ENCODE data around the gene UTP11. TPM values are rescaled to one million over a fixed set of nuclear protein-coding genes. Genes with fewer than 3 reads are reported as not detected.
"Not testable (repeated sequence)": the region's sequence is repeated elsewhere in the genome, so short reads cannot be mapped to it uniquely, and the experiment has no call there.

UTP11 gene
- polyA plus RNA-seq, 1 donor from 2014 or later = 144 TPM

DNA sequence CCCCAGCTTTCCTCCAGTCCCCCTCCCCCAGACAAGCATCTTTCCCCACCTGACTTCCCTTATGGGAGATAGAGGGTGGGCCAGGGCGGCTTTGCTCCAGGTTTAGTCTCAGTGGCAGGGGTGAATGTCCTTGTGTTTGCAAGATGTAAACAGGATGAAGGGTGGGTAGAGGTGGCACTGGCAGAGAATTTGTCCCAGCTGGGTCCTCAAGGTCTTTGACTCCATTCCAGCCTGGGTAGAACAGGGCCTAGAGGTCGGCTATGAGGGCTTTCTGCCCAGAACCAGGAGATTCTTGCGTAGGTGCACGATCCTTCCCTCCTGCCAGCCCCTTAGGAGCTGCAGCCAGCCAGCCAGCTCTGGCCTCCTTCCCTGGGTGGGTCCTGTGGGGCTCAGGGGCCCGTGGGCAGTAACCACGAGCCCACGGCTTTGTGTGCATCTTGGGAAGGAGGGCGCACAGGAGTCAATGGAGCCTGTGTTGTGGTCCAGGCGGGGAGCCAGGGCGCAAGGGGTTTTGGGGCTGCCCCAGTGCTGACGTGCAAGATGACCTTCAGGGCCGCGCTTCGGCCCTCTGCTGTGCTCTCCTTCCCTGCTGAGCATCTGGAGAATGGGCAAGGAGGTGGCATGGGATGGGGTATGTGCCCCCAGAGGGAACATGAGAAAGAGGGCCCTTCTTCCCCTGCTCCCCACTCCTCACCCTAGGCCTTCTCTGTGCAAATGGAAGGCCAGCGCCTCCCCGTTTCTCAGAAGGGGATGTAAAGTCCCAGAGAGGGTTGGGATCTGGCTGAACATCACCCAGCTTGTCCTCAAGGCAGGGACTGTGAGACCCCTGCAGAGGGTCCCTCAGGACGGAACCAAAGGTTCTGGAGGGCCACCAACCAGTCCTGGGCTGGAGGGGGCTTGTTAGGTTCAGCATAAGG, 18.3 kb downstream of the UTP11 start:
- Histone ChIP-seq H3K36me3 (ENCODE audit: insufficient read depth, low read length) (no peaks in the 10 kb centered on the region), H3F3A (ENCODE audit: insufficient read depth, low read length, poor library complexity, severe bottlenecking) (no peaks in the 10 kb centered on the region), H3K9ac (ENCODE audit: low read length) (peak overlapping the region; percentile 10), H3K4me3 (ENCODE audit: low read length) (peak overlapping the region; percentile 40), H3K27ac (ENCODE audit: low read length) (no peak overlapping the region), H3K4me2 (ENCODE audit: low read length) (peak overlapping the region; percentile 51), H3K9me2 (ENCODE audit: insufficient read depth, low read length) (no peaks in the 10 kb centered on the region), H3K9me3 (ENCODE audit: low read length) (no peaks in the 10 kb centered on the region), H3K27me3 (ENCODE audit: insufficient read depth, low read depth, low read length) (no peaks in the 10 kb centered on the region), H3K79me2 (replicated peaks; ENCODE audit: insufficient read depth, low read length) (no peaks in the 10 kb centered on the region), H4K20me1 (ENCODE audit: insufficient read depth) (no peaks in the 10 kb centered on the region), H2AFZ (ENCODE audit: low read depth, low read length) (no peak overlapping the region)
- TF ChIP-seq RAD21 (conservative IDR thresholded peaks at IDR 0.05) = no peak
- no peak for TF ChIP-seq EZH2 (IDR thresholded peaks at IDR 0.05; ENCODE audit: borderline replicate concordance, insufficient read depth, low read length, poor library complexity, severe bottlenecking)
- TF ChIP-seq, protein P1, sequence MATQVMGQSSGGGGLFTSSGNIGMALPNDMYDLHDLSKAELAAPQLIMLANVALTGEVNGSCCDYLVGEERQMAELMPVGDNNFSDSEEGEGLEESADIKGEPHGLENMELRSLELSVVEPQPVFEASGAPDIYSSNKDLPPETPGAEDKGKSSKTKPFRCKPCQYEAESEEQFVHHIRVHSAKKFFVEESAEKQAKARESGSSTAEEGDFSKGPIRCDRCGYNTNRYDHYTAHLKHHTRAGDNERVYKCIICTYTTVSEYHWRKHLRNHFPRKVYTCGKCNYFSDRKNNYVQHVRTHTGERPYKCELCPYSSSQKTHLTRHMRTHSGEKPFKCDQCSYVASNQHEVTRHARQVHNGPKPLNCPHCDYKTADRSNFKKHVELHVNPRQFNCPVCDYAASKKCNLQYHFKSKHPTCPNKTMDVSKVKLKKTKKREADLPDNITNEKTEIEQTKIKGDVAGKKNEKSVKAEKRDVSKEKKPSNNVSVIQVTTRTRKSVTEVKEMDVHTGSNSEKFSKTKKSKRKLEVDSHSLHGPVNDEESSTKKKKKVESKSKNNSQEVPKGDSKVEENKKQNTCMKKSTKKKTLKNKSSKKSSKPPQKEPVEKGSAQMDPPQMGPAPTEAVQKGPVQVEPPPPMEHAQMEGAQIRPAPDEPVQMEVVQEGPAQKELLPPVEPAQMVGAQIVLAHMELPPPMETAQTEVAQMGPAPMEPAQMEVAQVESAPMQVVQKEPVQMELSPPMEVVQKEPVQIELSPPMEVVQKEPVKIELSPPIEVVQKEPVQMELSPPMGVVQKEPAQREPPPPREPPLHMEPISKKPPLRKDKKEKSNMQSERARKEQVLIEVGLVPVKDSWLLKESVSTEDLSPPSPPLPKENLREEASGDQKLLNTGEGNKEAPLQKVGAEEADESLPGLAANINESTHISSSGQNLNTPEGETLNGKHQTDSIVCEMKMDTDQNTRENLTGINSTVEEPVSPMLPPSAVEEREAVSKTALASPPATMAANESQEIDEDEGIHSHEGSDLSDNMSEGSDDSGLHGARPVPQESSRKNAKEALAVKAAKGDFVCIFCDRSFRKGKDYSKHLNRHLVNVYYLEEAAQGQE (IDR thresholded peaks at IDR 0.05; ENCODE audit: borderline replicate concordance) = no peak
- TF ChIP-seq, protein P2, sequence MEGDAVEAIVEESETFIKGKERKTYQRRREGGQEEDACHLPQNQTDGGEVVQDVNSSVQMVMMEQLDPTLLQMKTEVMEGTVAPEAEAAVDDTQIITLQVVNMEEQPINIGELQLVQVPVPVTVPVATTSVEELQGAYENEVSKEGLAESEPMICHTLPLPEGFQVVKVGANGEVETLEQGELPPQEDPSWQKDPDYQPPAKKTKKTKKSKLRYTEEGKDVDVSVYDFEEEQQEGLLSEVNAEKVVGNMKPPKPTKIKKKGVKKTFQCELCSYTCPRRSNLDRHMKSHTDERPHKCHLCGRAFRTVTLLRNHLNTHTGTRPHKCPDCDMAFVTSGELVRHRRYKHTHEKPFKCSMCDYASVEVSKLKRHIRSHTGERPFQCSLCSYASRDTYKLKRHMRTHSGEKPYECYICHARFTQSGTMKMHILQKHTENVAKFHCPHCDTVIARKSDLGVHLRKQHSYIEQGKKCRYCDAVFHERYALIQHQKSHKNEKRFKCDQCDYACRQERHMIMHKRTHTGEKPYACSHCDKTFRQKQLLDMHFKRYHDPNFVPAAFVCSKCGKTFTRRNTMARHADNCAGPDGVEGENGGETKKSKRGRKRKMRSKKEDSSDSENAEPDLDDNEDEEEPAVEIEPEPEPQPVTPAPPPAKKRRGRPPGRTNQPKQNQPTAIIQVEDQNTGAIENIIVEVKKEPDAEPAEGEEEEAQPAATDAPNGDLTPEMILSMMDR (IDR thresholded peaks at IDR 0.05; ENCODE audit: poor library complexity, severe bottlenecking) = no peak
- no peak for TF ChIP-seq POLR2AphosphoS5 (IDR thresholded peaks at IDR 0.05)
- no peak for TF ChIP-seq TAF1 (IDR thresholded peaks at IDR 0.05; ENCODE audit: low read depth)
- TF ChIP-seq EP300 (conservative IDR thresholded peaks at IDR 0.05; ENCODE audit: poor library complexity, severe bottlenecking) = no peak
- no peak for TF ChIP-seq SMC3 (conservative IDR thresholded peaks at IDR 0.05; ENCODE audit: poor library complexity)
- no peak for TF ChIP-seq MXI1 (conservative IDR thresholded peaks at IDR 0.05; ENCODE audit: poor library complexity, severe bottlenecking)

DNA sequence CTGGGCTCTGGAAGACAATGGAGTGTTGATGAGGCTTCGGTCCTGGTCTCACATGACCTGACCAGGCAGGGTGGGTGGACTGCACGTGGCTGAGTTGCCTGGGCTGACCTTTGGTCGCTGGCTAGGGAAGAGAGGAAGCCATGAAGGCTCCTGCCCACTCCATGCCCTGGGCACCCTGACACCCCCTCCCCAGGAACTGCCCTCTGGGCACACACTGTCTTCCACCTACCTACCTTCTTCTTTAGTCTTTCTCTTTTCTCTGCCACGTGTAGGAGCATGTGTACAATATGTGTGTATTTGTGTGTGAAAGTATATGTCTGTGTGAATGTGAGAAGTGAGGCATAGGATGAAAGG, 19.0 kb downstream of the UTP11 start:
- Histone ChIP-seq H3K9me3 (ENCODE audit: low read length) (no peaks in the 10 kb centered on the region), H2AFZ (ENCODE audit: low read depth, low read length) (no peak overlapping the region), H3K27ac (ENCODE audit: low read length) (no peak overlapping the region), H3K79me2 (replicated peaks; ENCODE audit: insufficient read depth, low read length) (no peaks in the 10 kb centered on the region), H3K4me3 (ENCODE audit: low read length) (no peak overlapping the region), H4K20me1 (ENCODE audit: insufficient read depth) (no peaks in the 10 kb centered on the region), H3K27me3 (ENCODE audit: insufficient read depth, low read depth, low read length) (no peaks in the 10 kb centered on the region), H3F3A (ENCODE audit: insufficient read depth, low read length, poor library complexity, severe bottlenecking) (no peaks in the 10 kb centered on the region), H3K36me3 (ENCODE audit: insufficient read depth, low read length) (no peaks in the 10 kb centered on the region), H3K4me2 (ENCODE audit: low read length) (no peak overlapping the region), H3K9ac (ENCODE audit: low read length) (no peak overlapping the region), H3K9me2 (ENCODE audit: insufficient read depth, low read length) (no peaks in the 10 kb centered on the region)
- TF ChIP-seq EZH2 (IDR thresholded peaks at IDR 0.05; ENCODE audit: borderline replicate concordance, insufficient read depth, low read length, poor library complexity, severe bottlenecking) = no peak
- no peak for TF ChIP-seq RAD21 (conservative IDR thresholded peaks at IDR 0.05)
- TF ChIP-seq, protein P2 (IDR thresholded peaks at IDR 0.05; ENCODE audit: poor library complexity, severe bottlenecking) = no peak
- TF ChIP-seq, protein P1 (IDR thresholded peaks at IDR 0.05; ENCODE audit: borderline replicate concordance) = no peak
- TF ChIP-seq SMC3 (conservative IDR thresholded peaks at IDR 0.05; ENCODE audit: poor library complexity) = no peak
- TF ChIP-seq MXI1 (conservative IDR thresholded peaks at IDR 0.05; ENCODE audit: poor library complexity, severe bottlenecking) = no peak
- TF ChIP-seq EP300 (conservative IDR thresholded peaks at IDR 0.05; ENCODE audit: poor library complexity, severe bottlenecking) = no peak
- TF ChIP-seq TAF1 (IDR thresholded peaks at IDR 0.05; ENCODE audit: low read depth) = no peak

DNA sequence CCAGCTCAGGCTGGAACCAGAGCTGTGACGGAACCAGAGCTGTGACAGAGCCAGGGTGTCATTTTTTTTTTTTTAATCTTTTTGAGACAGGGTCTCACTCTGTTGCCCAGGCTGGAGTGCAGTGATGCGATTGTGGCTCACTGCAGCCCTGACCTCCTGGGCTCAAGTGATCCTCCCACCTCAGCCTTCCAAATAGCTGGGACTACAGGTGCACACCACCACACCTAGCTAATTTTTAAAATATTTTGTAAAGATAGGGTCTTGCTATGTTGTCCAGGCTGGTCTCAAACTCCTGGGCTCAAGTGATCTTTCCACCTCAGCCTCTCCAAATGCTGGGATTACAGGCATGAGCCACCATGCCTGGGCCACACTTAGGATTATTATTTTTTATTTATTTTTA, 20.5 kb downstream of the UTP11 start:
- H3K36me3 ChIP-seq (ENCODE audit: insufficient read depth, low read length); H3K9ac ChIP-seq (ENCODE audit: low read length); H3K9me3 ChIP-seq (ENCODE audit: low read length); H3K4me2 ChIP-seq (ENCODE audit: low read length); H3K9me2 ChIP-seq (ENCODE audit: insufficient read depth, low read length); H3K27ac ChIP-seq (ENCODE audit: low read length); H3F3A ChIP-seq (ENCODE audit: insufficient read depth, low read length, poor library complexity, severe bottlenecking); H4K20me1 ChIP-seq (ENCODE audit: insufficient read depth); H3K4me3 ChIP-seq (ENCODE audit: low read length); H3K27me3 ChIP-seq (ENCODE audit: insufficient read depth, low read depth, low read length); H3K79me2 ChIP-seq (replicated peaks; ENCODE audit: insufficient read depth, low read length); H2AFZ ChIP-seq (ENCODE audit: low read depth, low read length): not testable (repeated sequence)
